Activated naive CD8-positive, alpha-beta T cell treated with anti-CD3 and anti-CD28 coated beads, Interleukin-2, amount 50 U/mL, for 24 hours (primary cell): ENCODE results near the gene SKI.

ENCODE experiments used
- ATAC-seq: fragments of 150-1000 bp; cut with Tn5 transposase; one replicate; pipeline ENCODE4 v1.10.0; 2021
- DNase-seq: peaks from one replicate; pipeline ENCODE4 v3.0.0; 2021
- H3K27ac Mint-ChIP-seq: one replicate; pipeline ENCODE4 v1.8.0; 2021; ENCODE audit warnings: mild to moderate bottlenecking, mixed read lengths
- H3K27me3 Mint-ChIP-seq: one replicate; pipeline ENCODE4 v1.8.0; 2021; ENCODE audit warnings: mixed read lengths
- H3K36me3 Mint-ChIP-seq: one replicate; pipeline ENCODE4 v1.8.0; 2021; ENCODE audit warnings: low read depth, mixed read lengths
- H3K4me1 Mint-ChIP-seq: one replicate; pipeline ENCODE4 v1.8.0; 2021; ENCODE audit warnings: mixed read lengths
- H3K4me3 Mint-ChIP-seq: one replicate; pipeline ENCODE4 v1.8.0; 2021; ENCODE audit warnings: mild to moderate bottlenecking, moderate library complexity, mixed read lengths
- H3K9me3 Mint-ChIP-seq: one replicate; pipeline ENCODE4 v1.8.0; 2021; ENCODE audit warnings: mixed read lengths

SKI gene

DNA sequence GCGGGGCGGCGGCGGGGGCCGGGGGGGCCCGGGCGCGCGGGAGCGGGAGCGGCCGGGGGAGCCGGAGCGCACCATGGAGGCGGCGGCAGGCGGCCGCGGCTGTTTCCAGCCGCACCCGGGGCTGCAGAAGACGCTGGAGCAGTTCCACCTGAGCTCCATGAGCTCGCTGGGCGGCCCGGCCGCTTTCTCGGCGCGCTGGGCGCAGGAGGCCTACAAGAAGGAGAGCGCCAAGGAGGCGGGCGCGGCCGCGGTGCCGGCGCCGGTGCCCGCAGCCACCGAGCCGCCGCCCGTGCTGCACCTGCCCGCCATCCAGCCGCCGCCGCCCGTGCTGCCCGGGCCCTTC is 546 bp downstream of the SKI start:
- Mint-ChIP-seq H3K27ac (peak overlapping the region; percentile 92), H3K9me3 (no peaks in the 10 kb centered on the region), H3K4me1 (peaks cover 38% of the 10 kb centered on the region), H3K36me3 (peaks cover 14% of the 10 kb centered on the region), H3K27me3 (peaks cover 1% of the 10 kb centered on the region), H3K4me3 (peak overlapping the region; percentile 92)
- DNase-seq = peak; percentile 41
- ATAC-seq = no peak

DNA sequence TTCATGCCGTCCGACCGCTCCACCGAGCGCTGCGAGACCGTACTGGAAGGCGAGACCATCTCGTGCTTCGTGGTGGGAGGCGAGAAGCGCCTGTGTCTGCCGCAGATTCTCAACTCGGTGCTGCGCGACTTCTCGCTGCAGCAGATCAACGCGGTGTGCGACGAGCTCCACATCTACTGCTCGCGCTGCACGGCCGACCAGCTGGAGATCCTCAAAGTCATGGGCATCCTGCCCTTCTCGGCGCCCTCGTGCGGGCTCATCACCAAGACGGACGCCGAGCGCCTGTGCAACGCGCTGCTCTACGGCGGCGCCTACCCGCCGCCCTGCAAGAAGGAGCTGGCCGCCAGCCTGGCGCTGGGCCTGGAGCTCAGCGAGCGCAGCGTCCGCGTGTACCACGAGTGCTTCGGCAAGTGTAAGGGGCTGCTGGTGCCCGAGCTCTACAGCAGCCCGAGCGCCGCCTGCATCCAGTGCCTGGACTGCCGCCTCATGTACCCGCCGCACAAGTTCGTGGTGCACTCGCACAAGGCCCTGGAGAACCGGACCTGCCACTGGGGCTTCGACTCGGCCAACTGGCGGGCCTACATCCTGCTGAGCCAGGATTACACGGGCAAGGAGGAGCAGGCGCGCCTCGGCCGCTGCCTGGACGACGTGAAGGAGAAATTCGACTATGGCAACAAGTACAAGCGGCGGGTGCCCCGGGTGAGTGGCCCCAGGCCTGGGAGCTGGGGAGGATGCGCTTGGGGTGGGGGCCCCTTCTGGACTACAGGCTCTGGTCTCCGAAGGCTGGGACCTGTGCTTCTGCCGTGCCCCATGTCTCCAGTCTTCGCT is 1.1 kb downstream of the SKI start:
- ATAC-seq = peak; percentile 8
- H3K27me3 Mint-ChIP-seq = peaks cover 1% of the 10 kb centered on the region
- peaks cover 14% of the 10 kb centered on the region for H3K36me3 Mint-ChIP-seq

DNA sequence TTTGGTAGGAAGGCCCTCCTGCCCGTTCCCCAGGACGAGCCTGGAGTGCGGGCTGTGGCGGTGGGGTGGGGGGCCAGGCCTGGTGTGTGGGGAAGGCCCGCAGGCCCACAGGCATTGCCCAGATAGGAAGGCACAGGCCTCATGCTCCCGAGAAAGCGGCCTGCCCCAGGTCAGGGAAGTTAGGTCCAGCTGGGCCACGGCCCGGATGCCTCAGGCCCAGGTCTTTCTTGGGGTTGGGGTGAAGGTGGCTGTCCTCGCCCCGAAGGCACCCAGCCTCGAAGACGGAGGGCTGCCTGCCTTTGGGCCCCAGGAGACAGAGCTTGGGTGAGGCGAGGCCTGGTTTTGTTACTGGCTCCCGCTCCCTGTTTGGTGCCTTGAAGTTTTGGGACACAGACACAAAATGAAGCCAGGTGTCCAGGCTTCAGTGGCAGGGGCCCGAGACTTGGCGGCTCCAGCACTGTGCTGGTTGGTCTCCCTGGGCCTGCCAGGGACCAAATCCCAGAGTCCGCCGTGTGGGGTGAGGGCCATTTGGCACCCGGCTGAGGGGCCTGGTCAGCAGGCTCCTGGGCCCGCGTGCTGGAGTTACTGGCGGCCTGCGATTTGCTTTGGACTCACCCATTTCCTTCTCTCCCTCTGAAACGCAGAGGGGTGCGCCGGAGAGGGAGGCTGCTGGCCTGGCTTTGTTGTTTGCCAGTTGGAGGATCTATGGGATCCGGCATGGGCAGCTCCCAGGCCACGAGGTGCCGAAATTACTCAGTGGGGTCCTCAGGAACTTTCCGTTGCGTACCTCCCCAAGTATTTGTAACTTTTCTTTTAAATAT is 2.0 kb downstream of the SKI start:
- Mint-ChIP-seq H3K4me3 (peak overlapping the region; percentile 92), H3K36me3 (peaks cover 14% of the 10 kb centered on the region), H3K4me1 (peaks cover 48% of the 10 kb centered on the region), H3K9me3 (no peaks in the 10 kb centered on the region), H3K27me3 (peaks cover 1% of the 10 kb centered on the region), H3K27ac (peak overlapping the region; percentile 92)
- ATAC-seq (no peak), DNase-seq (no peak)

More for the DNA sequence above, 1.1 kb downstream of the SKI start:
- H3K27ac Mint-ChIP-seq = peak overlapping the region; percentile 92
- no peaks in the 10 kb centered on the region for H3K9me3 Mint-ChIP-seq
- H3K4me3 Mint-ChIP-seq = peak overlapping the region; percentile 92
- H3K4me1 Mint-ChIP-seq = peaks cover 43% of the 10 kb centered on the region
- DNase-seq = peak; percentile 57

DNA sequence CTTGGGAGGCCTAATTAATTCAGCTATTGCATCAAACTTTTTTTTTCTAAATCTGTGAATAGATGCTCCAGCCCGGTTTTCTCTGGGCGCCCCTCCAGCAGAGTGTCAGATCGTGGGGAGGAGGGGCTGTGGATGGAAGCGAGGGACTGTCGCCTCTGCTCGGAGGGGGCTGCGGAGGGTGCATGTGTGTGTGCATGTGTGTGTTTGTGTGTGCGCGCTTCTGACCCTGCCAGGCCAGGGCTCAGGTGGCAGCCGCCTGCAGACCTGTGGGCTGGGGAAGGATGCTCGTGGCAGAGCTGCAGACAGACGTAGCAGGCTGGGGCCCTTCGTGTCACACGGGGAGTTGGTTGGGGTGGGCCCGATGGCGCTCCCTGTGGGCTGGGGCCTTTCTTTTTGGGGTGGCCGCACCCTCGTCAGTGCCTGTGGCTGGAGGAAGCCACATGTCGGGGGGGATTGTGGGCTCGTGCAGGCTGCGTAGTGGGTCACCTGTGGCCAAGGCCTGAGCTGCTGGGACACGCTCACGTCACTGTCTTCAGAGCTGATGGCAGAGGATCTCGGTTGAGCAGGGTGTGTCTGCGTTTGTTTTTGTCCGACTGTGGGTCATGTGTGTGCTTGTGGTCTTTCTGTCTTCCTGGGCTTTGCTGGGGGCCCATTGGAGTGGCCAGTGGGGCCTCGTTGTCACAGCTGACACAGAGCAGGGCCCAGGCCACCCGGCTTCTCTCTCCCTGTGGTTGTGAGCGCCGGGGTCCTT is 2.8 kb downstream of the SKI start:
- H3K36me3 Mint-ChIP-seq = peaks cover 14% of the 10 kb centered on the region
- H3K27ac Mint-ChIP-seq = peak overlapping the region; percentile 92
- H3K9me3 Mint-ChIP-seq = no peaks in the 10 kb centered on the region
- no peaks in the 10 kb centered on the region for H3K27me3 Mint-ChIP-seq
- H3K4me3 Mint-ChIP-seq = peak overlapping the region; percentile 92
- peaks cover 57% of the 10 kb centered on the region for H3K4me1 Mint-ChIP-seq
- DNase-seq = peak; percentile 53
- no peak for ATAC-seq

DNA sequence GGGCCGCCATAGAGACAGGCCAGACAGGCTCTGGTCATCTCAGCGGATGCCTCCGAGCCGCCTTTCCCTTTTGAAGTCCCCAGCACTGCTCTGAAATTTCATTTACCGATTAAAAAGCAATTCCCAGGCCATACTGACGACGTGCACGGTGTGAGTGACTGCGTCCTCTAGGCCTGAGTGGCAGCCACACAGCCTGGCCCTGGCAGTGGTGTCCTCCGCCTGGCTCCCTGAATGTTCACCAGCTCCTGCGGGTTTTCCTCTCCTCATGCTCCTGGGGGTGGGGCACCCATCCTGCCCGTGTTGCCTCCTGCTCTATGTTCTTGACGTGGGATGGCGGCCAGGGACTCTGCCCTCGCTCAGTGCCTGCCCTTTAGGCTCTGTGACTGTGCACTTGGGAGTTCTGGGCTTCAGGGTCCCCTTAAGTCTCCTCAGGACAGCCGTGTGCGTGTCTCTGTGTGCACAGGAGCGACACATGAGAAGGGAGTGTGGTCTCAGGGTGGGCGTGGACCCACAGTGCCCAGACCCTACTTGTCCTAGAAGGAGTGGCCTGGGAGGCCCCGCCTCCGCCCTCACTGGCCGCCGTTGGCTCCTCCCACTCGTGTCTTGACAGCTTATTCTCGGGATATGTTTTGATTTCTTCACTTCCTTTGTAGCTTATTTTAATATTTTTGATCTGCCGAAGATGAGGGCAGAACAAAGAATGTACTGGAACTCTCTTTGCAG is 3.6 kb downstream of the SKI start:
- Mint-ChIP-seq H3K9me3 (no peaks in the 10 kb centered on the region), H3K27me3 (no peaks in the 10 kb centered on the region), H3K27ac (peak overlapping the region; percentile 92), H3K4me3 (peak overlapping the region; percentile 92), H3K36me3 (peaks cover 14% of the 10 kb centered on the region), H3K4me1 (peaks cover 62% of the 10 kb centered on the region)
- ATAC-seq (no peak), DNase-seq (peak; percentile 75)

DNA sequence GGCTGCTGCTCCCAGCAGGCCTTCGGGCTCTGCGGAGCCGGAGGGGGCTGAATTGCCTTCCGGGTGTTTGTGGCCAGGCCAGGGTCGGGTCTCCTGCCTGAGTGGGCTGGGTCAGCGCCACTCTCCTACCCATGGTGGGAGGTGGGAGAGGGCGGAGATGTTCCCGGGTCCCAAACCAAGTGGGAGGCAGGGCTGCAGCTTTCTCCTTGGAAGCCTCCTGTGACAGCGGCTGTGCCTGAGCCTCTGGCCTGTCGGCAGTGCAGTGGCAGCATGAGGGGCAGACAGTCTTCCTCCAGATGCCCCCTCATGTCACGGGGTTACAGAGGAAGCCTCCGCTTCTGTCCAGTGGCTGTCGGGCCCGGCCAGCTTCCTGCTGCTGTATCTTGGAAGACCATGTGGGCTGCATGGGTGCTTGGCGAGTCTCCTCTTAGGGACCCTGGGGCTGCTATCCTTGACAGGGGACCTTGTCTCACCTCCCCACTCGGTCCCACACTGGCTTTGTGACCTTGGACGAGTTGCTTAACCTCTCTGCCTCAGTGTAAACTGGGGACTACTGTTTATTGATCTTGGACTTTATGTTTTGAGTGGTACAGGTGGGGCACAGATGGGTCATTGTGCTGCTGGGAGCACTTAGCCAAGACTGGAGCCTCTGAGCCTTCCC is 4.3 kb downstream of the SKI start:
- H3K4me1 Mint-ChIP-seq = peaks cover 69% of the 10 kb centered on the region
- DNase-seq (no peak), ATAC-seq (no peak)
- H3K27ac Mint-ChIP-seq = peak overlapping the region; percentile 92
- peak overlapping the region; percentile 92 for H3K4me3 Mint-ChIP-seq
- H3K9me3 Mint-ChIP-seq = no peaks in the 10 kb centered on the region
- peaks cover 14% of the 10 kb centered on the region for H3K36me3 Mint-ChIP-seq
- no peaks in the 10 kb centered on the region for H3K27me3 Mint-ChIP-seq

DNA sequence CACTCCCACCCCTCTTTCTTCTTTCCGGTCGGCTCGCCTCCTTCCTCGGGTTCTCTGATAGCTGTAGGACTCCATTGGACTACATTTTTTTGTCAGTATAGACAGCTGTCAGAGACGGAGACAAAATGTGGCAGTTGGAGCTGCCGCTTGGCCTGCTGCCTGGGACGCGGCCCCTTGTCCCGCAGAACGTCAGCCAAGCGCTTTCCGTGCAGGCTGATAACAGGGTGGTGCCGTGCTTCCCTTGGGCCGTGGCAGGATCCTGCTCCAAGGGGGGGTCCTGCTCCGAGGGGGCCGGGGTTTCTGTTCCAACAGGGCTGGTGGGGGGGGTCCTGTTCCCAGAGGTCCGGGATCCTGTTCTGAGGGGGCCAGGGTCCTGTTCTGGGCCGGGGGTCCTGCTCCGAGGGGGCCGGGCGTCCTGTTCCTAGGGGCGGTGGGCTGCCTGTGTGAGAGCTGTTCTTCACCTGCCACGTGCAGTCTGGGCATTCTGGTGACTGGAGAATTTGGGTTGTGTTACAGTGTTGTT is 4.9 kb downstream of the SKI start:
- Mint-ChIP-seq H3K4me1 (peaks cover 72% of the 10 kb centered on the region), H3K27me3 (no peaks in the 10 kb centered on the region), H3K4me3 (peak overlapping the region; percentile 92), H3K9me3 (no peaks in the 10 kb centered on the region), H3K27ac (peak overlapping the region; percentile 70), H3K36me3 (peaks cover 14% of the 10 kb centered on the region)
- DNase-seq (no peak), ATAC-seq (no peak)

DNA sequence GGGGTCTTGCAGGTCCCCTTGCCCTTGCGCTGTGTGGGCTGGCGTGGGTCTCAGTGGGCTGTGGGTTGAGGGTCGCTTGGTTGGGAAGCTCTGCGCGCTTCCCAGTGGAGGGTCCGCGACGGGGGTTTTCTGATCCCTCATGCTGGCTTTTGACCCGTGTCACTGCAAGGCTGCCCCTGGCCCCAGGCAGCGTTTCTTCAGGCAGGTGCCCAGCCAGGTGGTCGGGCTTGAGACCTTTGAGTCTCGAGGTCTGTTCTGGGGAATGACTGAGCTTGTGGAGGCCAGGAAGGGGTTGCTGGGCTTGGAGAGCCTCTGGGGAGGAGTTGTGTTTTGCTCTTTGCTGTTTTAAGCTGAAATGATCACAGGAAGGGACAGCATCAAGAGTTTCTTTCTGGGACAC is 5.3 kb downstream of the SKI start:
- Mint-ChIP-seq H3K4me1 (peaks cover 74% of the 10 kb centered on the region), H3K9me3 (no peaks in the 10 kb centered on the region), H3K27me3 (no peaks in the 10 kb centered on the region), H3K27ac (peak overlapping the region; percentile 70), H3K4me3 (peak overlapping the region; percentile 74), H3K36me3 (peaks cover 14% of the 10 kb centered on the region)
- no peak for ATAC-seq
- DNase-seq = no peak

DNA sequence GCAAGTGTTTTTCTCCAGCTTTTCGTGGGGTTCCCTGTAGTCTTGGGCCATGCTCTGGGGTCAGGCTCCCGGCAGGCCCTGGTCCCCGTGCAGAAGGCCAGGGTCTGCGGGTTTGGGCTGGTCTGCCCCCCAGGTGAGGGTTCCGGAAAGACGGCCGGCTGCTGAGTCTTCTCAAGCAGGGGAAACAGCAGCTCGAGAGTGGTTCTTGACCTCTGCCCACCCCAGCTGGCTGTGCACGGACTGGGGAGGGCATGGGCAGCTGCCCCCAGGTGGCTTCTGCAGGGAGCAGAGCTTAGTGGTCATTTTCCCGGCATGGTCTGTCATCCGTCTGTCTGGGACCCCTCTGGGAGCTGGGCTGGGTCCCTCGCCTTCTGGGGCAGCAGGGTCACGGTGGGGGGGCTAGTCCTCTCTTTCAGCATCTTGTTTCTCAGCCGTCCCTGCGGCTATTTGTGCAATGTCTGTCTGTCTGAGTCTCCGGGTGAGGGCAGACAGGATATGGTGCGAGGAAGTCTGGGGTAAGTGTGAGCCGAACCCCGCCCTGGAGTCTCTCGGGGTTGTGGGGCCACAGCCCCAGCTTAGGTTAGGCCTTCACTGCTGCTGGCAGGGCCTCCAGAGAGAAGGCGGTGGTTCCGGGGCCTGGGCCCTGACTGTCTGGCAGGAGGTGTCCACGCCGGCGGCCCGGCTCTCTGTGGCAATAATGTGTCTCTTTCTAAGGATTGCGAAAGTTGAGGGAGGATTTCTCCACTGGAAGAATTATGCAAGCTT is 6.1 kb downstream of the SKI start:
- H3K4me3 Mint-ChIP-seq = peak overlapping the region; percentile 74
- peak overlapping the region; percentile 85 for H3K27ac Mint-ChIP-seq
- DNase-seq (peak; percentile 67), ATAC-seq (peak; percentile 73)
- no peaks in the 10 kb centered on the region for H3K9me3 Mint-ChIP-seq
- no peaks in the 10 kb centered on the region for H3K27me3 Mint-ChIP-seq
- H3K4me1 Mint-ChIP-seq = peaks cover 76% of the 10 kb centered on the region
- H3K36me3 Mint-ChIP-seq = peaks cover 12% of the 10 kb centered on the region

DNA sequence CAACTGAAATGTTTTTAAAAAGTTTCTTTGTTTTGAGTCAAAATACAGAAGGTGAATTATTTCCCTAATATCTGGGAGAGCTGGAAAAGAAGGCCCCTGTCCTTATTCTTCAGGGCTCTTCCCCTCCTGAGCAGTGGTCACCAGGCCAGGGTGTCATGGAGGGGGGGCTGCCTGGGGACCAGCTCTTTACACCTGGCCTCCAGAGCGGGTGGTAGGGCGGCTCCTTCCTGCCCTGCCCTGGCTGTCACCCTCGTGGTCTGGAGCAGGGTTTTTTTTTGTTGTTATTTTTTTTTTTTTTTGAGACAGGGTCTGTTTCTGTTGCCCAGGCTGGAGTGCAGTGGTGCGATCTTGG is 6.6 kb downstream of the SKI start:
- H3K9me3 Mint-ChIP-seq = no peaks in the 10 kb centered on the region
- H3K27ac Mint-ChIP-seq = peak overlapping the region; percentile 85
- no peak for ATAC-seq
- peak overlapping the region; percentile 74 for H3K4me3 Mint-ChIP-seq
- H3K36me3 Mint-ChIP-seq = peaks cover 12% of the 10 kb centered on the region
- no peak for DNase-seq
- no peaks in the 10 kb centered on the region for H3K27me3 Mint-ChIP-seq
- H3K4me1 Mint-ChIP-seq = peaks cover 79% of the 10 kb centered on the region

DNA sequence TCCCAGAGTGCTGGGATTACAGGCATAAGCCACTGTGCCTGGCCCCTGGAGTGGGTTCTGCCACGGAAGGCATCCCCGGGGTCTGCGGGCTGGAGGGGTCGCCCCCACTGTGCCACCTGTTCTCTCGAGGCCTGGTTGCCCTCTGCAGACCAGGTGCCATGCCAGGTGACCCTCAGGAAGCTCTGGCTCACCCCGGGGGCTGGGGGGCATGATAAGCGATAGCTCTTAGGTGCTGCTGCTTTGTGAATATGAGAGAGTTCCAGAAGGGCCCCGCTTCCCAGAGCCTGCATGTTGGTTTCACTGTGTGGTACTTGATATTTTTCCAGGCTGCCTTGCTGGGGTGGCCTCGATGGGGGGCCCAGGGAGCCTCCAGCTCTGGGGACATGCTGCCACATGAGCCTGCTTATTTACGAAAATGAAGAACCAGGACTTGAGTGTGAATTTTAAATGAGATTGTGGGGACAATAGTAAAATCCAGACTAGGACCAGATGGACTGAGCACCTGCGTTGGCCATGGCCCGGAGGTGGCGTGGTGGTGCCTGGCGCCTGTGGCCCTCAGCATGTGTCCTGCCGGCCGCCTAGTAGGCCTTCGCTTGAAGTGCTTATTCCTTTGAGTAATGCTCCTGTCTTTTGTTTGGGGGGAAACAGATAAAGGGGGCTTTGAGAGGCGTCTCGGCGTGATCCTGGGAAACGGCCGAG is 7.3 kb downstream of the SKI start:
- H3K4me3 Mint-ChIP-seq = no peak overlapping the region
- H3K27ac Mint-ChIP-seq = peak overlapping the region; percentile 85
- peaks cover 12% of the 10 kb centered on the region for H3K36me3 Mint-ChIP-seq
- ATAC-seq (no peak), DNase-seq (no peak)
- H3K27me3 Mint-ChIP-seq = no peaks in the 10 kb centered on the region
- H3K9me3 Mint-ChIP-seq = no peaks in the 10 kb centered on the region
- H3K4me1 Mint-ChIP-seq = peaks cover 86% of the 10 kb centered on the region
